HG03280 (cell line): ENCODE results near the gene SMARCA4.
"Not testable (repeated sequence)": the region's sequence is repeated elsewhere in the genome, so short reads cannot be mapped to it uniquely, and the experiment has no call there.

Experiments used
- ATAC-seq: cut with Tn5 transposase; IDR thresholded peaks from one replicate; pipeline ENCODE4 v1.9.1; 2021; ENCODE audit warnings: mild to moderate bottlenecking, moderate library complexity; ENCODE audit not compliant: unreplicated experiment

Gene SMARCA4

DNA sequence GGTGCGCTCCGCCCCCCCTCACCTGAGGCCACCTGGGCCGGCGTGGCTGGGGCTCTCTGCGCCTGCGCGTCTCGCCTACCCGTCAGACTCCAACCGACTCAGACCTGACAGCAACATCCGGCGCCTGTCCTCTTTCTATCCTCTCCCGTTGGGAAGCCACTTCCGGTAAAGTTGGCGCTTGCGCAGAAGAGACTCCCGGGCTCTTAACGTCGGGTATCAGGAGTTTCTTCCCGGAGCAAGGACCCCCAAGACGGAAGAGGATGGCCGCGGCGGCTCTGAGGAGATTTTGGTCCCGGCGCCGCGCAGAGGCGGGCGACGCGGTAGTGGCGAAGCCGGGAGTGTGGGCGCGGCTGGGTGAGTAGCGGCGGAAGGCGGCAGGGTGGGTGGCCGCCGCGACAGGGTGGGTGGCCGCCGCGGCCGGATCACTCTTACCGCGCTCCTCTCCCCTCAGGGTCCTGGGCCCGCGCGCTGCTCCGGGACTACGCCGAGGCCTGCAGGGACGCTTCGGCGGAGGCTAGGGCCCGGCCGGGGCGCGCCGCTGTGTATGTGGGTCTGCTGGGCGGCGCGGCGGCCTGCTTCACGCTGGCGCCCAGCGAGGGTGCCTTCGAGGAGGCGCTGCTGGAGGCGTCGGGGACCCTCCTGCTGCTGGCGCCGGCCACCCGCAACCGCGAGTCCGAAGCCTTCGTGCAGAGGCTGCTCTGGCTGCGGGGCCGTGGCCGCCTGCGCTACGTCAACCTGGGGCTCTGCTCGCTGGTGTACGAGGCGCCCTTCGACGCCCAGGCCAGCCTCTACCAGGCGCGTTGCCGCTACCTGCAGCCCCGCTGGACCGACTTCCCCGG lies 32.0 kb upstream of the SMARCA4 start, which contains the start of the genes TIMM29 and YIPF2:
Gene TIMM29 (plus strand): TSS at position 249 of the 839 bp plus-strand sequence. CDS start 12 bp downstream, at position 261.
Gene YIPF2 (minus strand): TSS at position 77 of the 839 bp plus-strand sequence. CDS start 229 bp downstream, outside the sequence.
- peak; percentile 72 for ATAC-seq

GRCh38 chr19:10929402-10929794 lies 31.4 kb upstream of the SMARCA4 start:
- ATAC-seq = no peak

DNA sequence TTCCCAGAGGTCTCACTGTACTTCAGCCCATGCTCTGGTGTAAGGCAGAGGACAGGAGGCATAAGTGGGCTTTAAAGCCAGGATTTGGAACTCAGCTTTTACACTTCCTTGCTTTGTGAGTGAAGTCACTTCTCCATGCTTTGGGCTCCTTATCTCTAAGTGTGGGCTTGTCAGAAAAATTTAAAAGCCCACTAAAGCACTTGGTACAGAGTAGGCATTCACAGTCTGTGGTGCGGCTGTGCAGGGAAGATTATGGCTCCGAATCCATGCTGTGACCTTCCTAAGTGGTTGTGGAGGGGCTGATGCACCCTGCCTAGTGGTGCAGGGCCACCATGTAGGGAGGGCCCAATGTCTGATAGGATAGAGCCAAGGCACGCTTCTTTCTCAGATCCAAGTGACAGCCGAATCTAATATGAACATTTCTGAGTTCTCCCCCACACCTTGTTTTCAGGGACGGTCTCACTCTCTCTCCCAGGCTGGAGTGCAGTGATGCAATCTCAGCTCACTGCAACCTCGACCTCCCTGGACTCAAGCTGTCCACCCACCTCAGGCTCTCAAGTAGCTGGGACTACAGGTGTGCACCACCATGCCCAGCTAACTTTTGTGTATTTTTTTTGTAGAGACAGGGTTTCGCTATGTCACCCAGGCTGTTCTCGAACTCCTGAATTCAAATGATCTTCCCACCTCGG lies 25.3 kb upstream of the SMARCA4 start:
- ATAC-seq = no peak

GRCh38 chr19:10936661-10937084 lies 24.2 kb upstream of the SMARCA4 start:
- ATAC-seq = no peak

DNA sequence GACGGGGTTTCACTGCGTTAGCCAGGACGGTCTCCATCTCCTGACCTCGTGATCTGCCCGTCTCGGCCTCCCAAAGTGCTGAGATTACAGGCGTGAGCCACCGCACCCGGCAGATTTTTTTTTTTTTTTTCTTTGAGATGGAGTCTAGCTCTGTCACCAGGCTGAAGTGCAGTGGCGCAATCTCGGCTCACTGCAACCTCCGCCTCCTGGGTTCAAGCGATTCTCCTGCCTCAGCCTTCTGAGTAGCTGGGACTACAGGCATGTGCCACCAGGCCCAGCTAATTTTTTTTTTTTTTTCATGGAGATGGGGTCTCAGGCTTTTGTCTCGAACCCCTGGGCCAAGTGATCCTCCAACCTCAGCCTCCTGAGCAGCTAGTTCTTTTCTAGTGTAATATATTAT lies 19.2 kb upstream of the SMARCA4 start:
- not testable (repeated sequence) for ATAC-seq

- not testable (repeated sequence) for ATAC-seq
Observed at GRCh38 chr19:10943412-10943811, 17.4 kb upstream of the SMARCA4 start.

DNA sequence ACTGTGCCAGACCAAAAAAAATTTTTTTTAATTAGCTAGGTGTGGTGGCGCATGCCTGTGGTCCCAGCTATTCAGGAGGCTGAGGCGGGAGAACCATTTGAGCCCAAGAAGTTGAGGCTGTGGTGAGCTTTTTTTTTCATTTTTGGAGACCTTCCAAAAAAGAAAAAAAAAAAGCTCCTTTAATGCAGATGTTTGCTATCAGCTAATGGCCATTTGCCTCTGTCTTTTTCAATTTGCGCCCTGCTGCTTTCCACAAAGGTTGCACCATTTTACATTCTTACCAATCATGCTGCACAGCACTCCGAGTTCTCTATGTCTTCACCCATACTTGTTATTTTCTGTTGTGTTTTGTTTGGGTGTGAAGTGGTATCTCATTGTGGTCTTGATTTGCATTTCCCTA lies 15.6 kb upstream of the SMARCA4 start:
- no peak for ATAC-seq

DNA sequence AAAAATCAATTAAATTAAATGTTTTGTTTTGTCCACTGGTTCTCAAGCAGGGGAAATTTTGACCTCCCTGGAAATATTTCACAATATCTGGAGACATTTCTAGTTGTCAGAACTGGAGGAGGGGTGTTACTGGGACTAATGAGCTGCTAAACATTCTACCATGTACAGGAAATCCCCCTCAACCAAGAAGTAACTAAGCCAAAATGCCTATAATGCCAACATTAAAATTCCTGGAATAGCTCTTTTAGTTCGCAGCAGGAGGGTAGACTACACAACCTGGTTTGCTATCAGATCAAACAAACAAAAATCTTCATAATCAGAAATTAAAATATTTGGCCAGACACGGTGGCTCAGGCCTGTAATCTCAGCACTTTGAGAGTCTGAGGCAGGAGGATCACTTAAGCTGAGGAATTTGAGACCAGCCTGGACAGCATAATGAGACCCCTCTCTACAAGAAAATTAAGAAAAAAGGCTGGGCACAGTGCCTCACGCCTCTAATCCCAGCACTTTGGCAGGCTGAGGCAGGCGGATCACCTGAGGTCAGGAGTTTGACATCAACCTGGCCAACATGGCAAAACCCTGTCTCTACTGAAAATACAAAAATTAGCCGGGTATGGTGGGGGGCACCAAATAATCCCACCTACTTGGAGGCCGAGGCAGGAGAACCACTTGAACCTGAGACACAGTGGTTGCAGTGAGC lies 13.7 kb upstream of the SMARCA4 start:
- ATAC-seq = no peak

DNA sequence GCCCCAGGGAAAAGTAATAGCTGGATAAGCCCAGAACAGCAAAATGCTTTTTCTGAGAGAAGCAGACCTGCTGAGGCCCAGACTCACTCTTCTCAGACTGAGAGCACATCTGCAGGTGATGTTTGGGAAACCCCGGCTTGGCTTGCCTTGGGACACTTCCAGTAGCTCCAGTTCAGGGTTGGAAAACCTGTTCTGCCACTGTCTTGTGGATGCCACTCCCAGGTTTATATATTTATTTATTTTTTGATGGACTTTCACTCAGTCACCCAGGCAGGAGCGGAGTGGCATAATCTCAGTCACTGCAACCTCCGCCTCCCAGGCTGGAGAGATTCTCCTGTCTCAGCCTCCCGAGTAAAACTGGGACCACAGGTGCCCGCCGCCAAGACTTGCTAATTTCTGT lies 8.0 kb upstream of the SMARCA4 start:
- ATAC-seq = no peak

DNA sequence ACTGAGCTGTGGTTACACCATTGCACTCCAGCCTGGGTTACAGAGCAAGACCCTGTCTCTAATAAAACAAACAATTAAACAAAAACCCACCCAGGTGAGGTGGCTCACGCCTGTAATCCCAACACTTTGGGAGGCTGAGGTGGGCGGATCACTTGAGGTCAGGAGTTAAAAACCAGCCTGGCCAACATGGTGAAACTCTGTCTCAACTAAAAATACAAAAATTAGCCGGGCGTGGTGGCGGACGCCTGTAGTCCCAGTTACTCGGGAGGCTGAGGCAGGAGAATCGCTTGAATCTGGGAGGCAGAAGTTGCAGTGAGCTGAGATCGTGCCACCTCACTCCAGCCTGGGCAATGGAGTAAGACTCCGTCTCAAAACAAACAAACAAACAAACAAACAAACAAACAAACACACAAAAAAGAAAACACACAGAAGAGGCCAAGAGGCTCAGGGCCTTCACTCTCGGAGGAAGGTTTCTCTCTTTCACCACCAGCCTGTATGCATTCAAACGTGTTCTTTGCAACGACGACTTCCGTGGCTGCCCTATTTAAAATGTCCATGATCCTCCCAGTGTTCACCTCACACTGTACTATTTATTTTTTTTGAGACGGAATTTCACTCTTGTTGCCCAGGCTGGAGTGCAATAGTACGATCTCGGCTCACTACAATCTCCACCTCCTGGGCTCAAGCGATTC lies 1.4 kb upstream of the SMARCA4 start:
- ATAC-seq = not testable (repeated sequence)

DNA sequence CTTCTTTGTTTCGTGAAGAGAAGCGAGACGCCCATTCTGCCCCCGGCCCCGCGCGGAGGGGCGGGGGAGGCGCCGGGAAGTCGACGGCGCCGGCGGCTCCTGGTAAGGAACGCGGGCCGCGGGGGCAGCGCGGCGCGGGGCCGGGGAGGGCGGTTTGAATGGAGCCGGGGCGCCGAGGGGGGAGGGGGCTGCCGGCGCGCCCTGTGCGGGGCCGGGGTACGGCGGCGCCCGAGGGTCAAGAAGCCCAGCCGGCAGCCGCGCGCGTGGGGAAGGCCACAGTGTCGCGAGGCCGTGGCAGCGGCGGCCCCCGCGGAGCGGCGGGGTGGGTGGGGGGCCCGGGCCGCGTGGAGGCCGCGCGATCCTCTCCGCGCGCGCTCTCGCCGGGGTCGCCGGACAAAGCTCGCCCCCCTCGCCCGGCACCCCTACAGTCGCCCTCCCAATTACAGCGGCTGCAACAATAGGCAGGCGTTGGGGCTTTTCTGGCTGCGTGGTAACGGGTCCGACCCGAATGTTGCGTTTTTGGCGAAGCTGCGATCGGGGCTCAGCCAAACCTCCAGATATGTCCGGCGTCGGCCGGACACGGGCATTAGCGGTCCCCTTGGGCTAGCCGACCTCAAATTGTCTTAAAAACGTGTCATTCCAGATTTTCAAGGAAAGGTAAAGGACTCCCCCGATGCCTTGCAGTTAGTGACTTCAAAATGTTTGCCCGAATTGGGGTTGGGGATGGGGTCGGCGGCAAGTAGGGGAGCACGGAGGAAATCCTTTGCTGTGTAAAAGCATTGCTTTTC lies 437 bp downstream of the SMARCA4 start:
- peak; percentile 44 for ATAC-seq

DNA sequence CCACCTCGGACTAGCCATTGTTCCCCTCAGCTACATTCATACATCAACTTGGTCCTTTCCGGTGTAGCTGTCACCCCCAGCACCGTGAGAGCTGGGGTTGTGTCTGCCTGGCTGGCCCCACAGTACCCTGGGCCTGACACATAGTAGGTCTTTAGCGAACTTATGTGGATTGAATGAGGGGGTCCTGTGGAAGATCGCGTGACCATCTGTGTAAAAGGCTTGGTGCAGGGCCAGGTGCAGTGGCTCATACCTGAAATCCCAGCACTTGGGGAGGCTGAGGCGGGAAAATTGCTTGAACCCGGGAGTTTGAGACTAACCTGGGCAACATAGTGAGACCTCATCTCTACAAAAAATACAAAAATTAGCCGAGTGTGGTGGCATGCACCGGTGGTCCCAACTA lies 2.0 kb downstream of the SMARCA4 start:
- no peak for ATAC-seq

DNA sequence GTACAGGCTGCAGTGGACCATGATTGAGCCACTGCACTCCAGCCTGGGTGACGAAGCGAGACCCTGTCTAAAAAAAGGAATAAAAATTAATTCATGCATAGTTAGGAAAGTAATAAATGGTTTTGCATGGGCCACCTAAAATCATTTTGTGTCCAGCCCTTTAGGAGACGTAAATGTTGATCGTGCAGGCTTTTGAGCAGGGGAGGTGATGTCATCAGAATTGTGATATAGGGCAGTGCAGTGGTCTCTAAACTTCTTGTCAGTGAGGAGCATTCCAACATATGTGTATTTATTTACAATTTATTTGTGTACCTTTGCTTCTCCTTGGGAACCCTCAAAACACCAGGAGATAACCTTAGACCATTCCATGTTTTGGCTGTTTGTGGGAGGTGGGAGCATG lies 3.0 kb downstream of the SMARCA4 start:
- no peak for ATAC-seq

- no peak for ATAC-seq
Observed at GRCh38 chr19:10964903-10965302, 4.1 kb downstream of the SMARCA4 start.

DNA sequence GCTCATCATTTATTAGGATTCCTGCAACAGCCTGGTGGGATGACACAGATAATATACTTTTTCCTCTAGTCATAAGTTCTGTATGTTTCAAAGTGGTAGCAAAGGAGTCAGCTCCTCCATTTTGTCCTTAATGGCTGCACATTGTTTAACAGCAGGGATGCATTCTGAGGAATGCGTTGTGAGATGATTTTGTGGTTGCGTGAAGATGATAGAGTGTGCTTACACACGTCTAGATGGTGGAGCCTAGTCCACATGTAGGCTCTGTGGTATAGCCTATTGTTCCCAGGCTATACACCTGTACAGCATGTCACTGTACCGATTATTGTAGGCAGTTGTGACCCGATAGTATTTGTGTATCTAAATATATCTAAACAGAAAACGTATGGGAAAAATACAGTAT lies 4.6 kb downstream of the SMARCA4 start:
- no peak for ATAC-seq

DNA sequence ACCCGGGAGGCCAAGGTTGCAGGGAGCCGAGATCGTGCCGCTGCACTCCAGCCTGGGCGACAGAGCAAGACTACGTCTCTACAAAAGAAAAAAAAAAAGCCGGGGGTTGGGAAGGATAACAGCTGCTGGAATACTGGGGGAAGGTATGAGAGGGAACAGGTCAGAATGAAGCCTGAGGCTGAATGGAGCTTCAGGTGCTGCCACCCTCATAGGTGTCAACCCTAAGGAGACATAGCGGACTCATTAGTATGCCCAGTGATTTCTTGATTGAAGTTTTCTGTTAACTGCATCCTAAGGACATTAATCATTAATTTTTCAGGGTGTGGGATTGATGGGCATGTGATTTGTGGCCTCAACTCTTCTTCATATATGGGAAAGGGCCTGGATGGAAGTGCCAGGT lies 6.0 kb downstream of the SMARCA4 start:
- no peak for ATAC-seq

DNA sequence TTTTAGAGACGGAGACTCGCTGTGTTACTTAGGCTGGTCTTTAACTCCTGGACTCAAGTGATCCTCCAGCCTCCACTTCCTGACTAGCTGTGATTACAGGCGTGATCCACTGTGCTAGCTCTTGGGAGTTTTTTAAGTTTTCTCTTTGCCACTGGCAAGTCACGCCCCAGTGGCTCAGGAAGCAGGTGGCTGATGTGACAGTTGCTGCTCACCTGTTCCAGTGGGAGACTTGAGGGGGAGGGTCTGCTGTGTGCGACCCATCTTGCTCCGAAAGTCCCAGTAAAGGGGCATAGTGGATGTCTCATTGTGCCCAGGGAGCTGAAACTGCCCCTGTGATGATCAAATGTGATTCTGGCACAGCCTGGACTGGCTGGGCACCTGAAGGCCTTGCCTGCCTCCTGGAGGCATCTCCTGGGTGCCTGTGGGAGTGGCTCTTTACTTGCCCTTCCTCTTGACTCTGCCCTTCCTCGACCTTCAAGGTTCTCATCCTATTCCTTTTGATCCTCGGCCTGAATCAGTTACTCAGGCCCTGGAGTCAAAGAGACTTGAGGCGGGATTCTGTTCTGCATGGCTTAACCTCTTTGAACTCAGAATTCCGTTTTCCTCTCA lies 7.8 kb downstream of the SMARCA4 start:
- ATAC-seq = no peak

DNA sequence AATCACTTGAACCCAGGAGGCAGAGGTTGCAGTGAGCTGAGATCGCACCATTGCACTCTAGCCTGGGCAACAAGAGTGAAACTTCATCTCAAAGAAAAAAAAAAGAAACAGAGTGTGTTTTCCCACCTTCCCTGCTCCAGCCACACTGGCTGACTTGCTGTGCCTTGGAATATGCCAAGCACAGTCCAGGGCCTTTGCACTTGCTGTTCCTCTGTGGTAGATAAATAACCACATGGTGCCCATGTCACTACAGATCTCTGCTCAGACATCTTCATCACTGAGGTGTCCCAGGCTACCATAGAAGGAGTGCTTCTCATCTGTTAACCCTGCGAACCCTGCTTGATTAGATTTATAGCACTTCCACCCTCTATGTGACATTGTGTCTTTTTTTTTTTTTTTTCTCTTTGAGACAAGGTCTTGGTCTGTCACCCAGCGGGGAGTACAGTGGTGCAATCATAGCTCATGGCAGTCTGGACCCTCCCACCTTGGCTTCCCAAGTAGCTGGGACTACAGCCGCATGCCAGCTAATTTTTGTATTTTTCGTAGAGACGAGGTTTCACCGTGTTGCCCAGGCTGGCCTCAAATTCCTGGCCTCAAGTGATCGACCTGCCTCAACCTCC lies 10.4 kb downstream of the SMARCA4 start:
- ATAC-seq = no peak
